MM.1S (cell line): Measurements from ENCODE around the gene PAX7.

ENCODE experiments used
- CTCF ChIP-seq: fragments of 300-600 bp; sonication (generic); IDR thresholded peaks from 2 replicates; pipeline ENCODE4 v1.5.1; 2016; ENCODE audit warnings: antibody characterized with exemption, low read length, mixed read lengths
- EZH2phosphoT487 ChIP-seq: fragments of 300-600 bp; sonication (generic); IDR thresholded peaks from 2 replicates; pipeline ENCODE4 v1.6.1; 2018; ENCODE audit warnings: antibody characterized with exemption, low read length

DNA sequence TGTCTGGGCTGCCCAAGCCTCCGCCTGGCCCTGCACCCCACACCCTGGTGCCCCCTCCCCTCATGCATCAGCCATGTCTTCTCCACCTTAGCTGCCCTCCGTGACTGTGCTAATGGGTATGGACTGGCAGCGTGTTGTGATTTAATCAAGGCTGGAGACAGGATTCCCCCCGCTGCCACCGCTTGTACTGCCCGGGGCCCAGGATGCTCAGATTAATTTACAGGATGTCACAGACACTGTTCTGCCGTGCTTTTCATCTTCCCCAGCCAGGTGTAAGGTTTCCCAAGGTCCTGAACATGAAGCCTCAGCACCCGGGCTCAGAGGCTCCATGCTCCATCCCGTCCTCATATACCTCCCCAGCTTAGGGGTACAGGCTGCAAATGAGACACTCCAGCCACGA is 162.5 kb downstream of the PAX7 start:
- no peak for TF ChIP-seq CTCF
- no peak for TF ChIP-seq EZH2phosphoT487
